Panc1 (cell line): Measurements from ENCODE around the gene MPND.

Source experiments
- POLR2AphosphoS5 ChIP-seq: IDR thresholded peaks from 2 replicates; pipeline ENCODE4 v1.6.1; 2012; ENCODE audit warnings: mild to moderate bottlenecking, low read depth, low read length, moderate library complexity
- SIN3A ChIP-seq: IDR thresholded peaks from 2 replicates; pipeline ENCODE4 v1.6.1; 2012; ENCODE audit warnings: low read depth, mild to moderate bottlenecking, low read length, moderate library complexity, borderline replicate concordance; ENCODE audit not compliant: insufficient read depth
- TF ChIP-seq, protein P1 (sequence below): fragments of 450-650 bp; IDR thresholded peaks from 2 replicates; pipeline ENCODE4 v1.5.1; 2017; ENCODE audit warnings: mild to moderate bottlenecking

DNA sequence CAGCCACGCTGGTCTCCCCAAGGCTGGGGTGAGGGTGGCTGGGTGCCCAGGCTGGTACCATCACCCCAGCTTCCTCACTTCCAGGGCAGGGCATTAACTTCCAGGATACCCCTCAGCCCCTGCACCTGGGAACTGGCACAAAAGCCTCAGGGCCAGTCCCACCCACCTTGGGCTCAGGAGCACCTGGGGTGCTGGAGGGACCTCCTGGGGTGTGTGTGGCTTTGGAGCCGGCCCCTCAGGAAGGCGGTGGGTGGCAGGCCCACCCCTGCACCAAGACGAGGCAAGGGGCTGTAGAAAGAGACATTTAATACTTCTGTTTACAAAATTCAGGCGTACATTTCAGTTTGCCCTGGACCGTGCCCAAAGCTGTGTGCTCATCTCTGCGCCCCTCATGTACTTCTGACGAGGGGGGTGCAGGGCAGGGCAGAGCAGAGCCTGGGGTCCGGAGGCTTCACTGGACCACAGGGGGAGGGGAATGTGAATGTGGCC lies 16.8 kb downstream of the MPND start:
- TF ChIP-seq SIN3A (no peak), POLR2AphosphoS5 (no peak)
- TF ChIP-seq, protein P1, sequence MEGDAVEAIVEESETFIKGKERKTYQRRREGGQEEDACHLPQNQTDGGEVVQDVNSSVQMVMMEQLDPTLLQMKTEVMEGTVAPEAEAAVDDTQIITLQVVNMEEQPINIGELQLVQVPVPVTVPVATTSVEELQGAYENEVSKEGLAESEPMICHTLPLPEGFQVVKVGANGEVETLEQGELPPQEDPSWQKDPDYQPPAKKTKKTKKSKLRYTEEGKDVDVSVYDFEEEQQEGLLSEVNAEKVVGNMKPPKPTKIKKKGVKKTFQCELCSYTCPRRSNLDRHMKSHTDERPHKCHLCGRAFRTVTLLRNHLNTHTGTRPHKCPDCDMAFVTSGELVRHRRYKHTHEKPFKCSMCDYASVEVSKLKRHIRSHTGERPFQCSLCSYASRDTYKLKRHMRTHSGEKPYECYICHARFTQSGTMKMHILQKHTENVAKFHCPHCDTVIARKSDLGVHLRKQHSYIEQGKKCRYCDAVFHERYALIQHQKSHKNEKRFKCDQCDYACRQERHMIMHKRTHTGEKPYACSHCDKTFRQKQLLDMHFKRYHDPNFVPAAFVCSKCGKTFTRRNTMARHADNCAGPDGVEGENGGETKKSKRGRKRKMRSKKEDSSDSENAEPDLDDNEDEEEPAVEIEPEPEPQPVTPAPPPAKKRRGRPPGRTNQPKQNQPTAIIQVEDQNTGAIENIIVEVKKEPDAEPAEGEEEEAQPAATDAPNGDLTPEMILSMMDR = no peak
